HG03469 (cell line): ENCODE measurements around the gene TRPC6.
A peak's percentile ranks its signal among the peaks of the same experiment; 100 is the strongest.

Source experiments
- ATAC-seq: cut with Tn5 transposase; IDR thresholded peaks from one replicate; pipeline ENCODE4 v1.9.1; 2021; ENCODE audit warnings: mild to moderate bottlenecking, moderate library complexity, moderate number of reproducible peaks; ENCODE audit not compliant: unreplicated experiment

Gene TRPC6

GRCh38 chr11:101583251-101584128 is at the start of gene TRPC6:
TRPC6 (minus strand) TSS chr11:101584007; CDS start chr11:101583503, 504 bp downstream.
- ATAC-seq, result no peak

GRCh38 chr11:101620026-101620425 is 36.2 kb upstream of the TRPC6 start:
- no peak for ATAC-seq

GRCh38 chr11:101618709-101619108 is 34.9 kb upstream of the TRPC6 start:
- ATAC-seq, result no peak

GRCh38 chr11:101617735-101618332 is 34.0 kb upstream of the TRPC6 start:
- no peak for ATAC-seq

GRCh38 chr11:101612481-101612880 is 28.7 kb upstream of the TRPC6 start:
- ATAC-seq, result no peak

- no peak for ATAC-seq
These were observed 17.1 kb upstream of the TRPC6 start for GRCh38 chr11:101600924-101601323.

GRCh38 chr11:101586965-101587364 is 3.2 kb upstream of the TRPC6 start:
- no peak for ATAC-seq

- ATAC-seq, result no peak
These were observed 848 bp upstream of the TRPC6 start for GRCh38 chr11:101584655-101585054.

- ATAC-seq, result no peak
These were observed 315 bp upstream of the TRPC6 start for GRCh38 chr11:101584129-101584515.

GRCh38 chr11:101582989-101583250 is 887 bp downstream of the TRPC6 start:
- ATAC-seq, result no peak

- no peak for ATAC-seq
These were observed 1.4 kb downstream of the TRPC6 start for GRCh38 chr11:101582236-101582988.

GRCh38 chr11:101577461-101577860 is 6.3 kb downstream of the TRPC6 start:
- no peak for ATAC-seq

GRCh38 chr11:101576456-101576855 is 7.4 kb downstream of the TRPC6 start:
- no peak for ATAC-seq

- no peak for ATAC-seq
These were observed 8.9 kb downstream of the TRPC6 start for GRCh38 chr11:101574886-101575285.

- ATAC-seq, result no peak
These were observed 16.7 kb downstream of the TRPC6 start for GRCh38 chr11:101567071-101567470.

- no peak for ATAC-seq
These were observed 17.2 kb downstream of the TRPC6 start for GRCh38 chr11:101566626-101567025.

- no peak for ATAC-seq
These were observed 20.6 kb downstream of the TRPC6 start for GRCh38 chr11:101563166-101563565.

- no peak for ATAC-seq
These were observed 28.4 kb downstream of the TRPC6 start for GRCh38 chr11:101555366-101555765.

GRCh38 chr11:101553891-101554292 is 29.9 kb downstream of the TRPC6 start:
- peak; percentile 99 for ATAC-seq

- no peak for ATAC-seq
These were observed 30.9 kb downstream of the TRPC6 start for GRCh38 chr11:101552888-101553287.

GRCh38 chr11:101528541-101528940 is 55.3 kb downstream of the TRPC6 start:
- no peak for ATAC-seq
